NT2/D1 (cell line): ENCODE data around the gene TSPAN9.

ENCODE experiments used
- SUZ12 ChIP-seq: IDR thresholded peaks from 2 replicates; pipeline ENCODE4 v1.6.1; 2011; ENCODE audit not compliant: insufficient read length, insufficient read depth; ENCODE audit errors: extremely low read depth
- YY1 ChIP-seq: IDR thresholded peaks from 2 replicates; pipeline ENCODE4 v1.6.1; 2011; ENCODE audit not compliant: insufficient read length, insufficient read depth

DNA sequence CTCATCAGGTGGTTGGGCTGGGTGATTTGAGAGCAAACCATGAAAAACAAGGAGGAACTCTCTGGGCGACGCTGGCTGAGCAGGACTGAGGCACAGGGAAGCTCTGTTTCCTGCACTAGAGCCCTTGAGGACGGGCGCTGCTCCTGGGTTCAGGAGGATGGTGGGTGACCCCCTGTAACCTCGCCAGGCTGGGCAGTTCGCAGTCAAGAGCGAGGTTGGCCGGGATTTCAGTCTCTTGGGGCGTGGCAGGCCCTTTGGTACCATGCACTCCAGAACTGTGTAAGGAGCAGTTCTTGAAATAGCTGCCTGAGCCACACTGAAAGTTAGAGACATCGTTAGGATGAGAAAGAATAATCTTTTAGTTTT, 202.2 kb downstream of the TSPAN9 start:
- no peak for TF ChIP-seq YY1
- TF ChIP-seq SUZ12: no peak
